Measurements from ENCODE around the gene NCK2. TPM values are rescaled to one million over a fixed set of nuclear protein-coding genes. Genes with fewer than 3 reads are reported as not detected.

The NCK2 gene
- total RNA-seq, 1 experiment from 2014 or later = 89.0 TPM

- peaks cover 34% of the 10 kb centered on the region for H3K36me3 Mint-ChIP-seq (ENCODE audit: insufficient read depth, unreplicated experiment)
- BruUV-seq (replicated peaks) = no TSS peak
- CTCF ChIA-PET = no interaction called here
- H3K4me3 ChIP-seq (ENCODE audit: low read depth, low read length) = no peak overlapping the region
- peaks cover 13% of the 10 kb centered on the region for H3K4me1 Mint-ChIP-seq (ENCODE audit: low read depth, unreplicated experiment)
- no peak overlapping the region for H3K27ac Mint-ChIP-seq (ENCODE audit: unreplicated experiment)
- peaks cover 2% of the 10 kb centered on the region for H3K36me3 ChIP-seq (ENCODE audit: control insufficient read depth, insufficient read depth, low read length)
- H3K27me3 ChIP-seq (replicated peaks; ENCODE audit: control insufficient read depth, insufficient read depth, low read length) = no peaks in the 10 kb centered on the region
- H3K4me1 ChIP-seq = no peaks in the 10 kb centered on the region
- no peaks in the 10 kb centered on the region for H3K9me3 ChIP-seq
- no peaks in the 10 kb centered on the region for H3K9me3 Mint-ChIP-seq (ENCODE audit: unreplicated experiment)
- no peak overlapping the region for H3K4me3 Mint-ChIP-seq (ENCODE audit: unreplicated experiment)
- DNase-seq = no peak
- intact Hi-C loops (cut with micrococcal nuclease; ENCODE audit: unreplicated experiment) = loop anchor here (1.0 kb wide), 1 partner anchor 106 kb away; no protein-coding TSS in a partner anchor
- TF ChIP-seq, protein P1, sequence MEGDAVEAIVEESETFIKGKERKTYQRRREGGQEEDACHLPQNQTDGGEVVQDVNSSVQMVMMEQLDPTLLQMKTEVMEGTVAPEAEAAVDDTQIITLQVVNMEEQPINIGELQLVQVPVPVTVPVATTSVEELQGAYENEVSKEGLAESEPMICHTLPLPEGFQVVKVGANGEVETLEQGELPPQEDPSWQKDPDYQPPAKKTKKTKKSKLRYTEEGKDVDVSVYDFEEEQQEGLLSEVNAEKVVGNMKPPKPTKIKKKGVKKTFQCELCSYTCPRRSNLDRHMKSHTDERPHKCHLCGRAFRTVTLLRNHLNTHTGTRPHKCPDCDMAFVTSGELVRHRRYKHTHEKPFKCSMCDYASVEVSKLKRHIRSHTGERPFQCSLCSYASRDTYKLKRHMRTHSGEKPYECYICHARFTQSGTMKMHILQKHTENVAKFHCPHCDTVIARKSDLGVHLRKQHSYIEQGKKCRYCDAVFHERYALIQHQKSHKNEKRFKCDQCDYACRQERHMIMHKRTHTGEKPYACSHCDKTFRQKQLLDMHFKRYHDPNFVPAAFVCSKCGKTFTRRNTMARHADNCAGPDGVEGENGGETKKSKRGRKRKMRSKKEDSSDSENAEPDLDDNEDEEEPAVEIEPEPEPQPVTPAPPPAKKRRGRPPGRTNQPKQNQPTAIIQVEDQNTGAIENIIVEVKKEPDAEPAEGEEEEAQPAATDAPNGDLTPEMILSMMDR (IDR thresholded peaks at IDR 0.05; ENCODE audit: insufficient read depth in 1 of 2, low read depth in 1 of 2, low read length in 1 of 2, severe bottlenecking in 1 of 2, unreplicated experiment in 1 of 2) = peak in 1 of 2 experiments; percentile 20
- POLR2A ChIA-PET = no interaction called here
- no peaks in the 10 kb centered on the region for H3K27me3 Mint-ChIP-seq (ENCODE audit: insufficient read depth, unreplicated experiment)
Observed at GRCh38 chr2:105782123-105782522, 37.4 kb downstream of the NCK2 start.

- DNase-seq = no peak
- no peak overlapping the region for H3K4me3 ChIP-seq (ENCODE audit: low read depth, low read length)
- ChIA-PET CTCF (no interaction called here), POLR2A (no interaction called here)
- TF ChIP-seq, protein P1 (IDR thresholded peaks at IDR 0.05; ENCODE audit: insufficient read depth in 1 of 2, low read depth in 1 of 2, low read length in 1 of 2, severe bottlenecking in 1 of 2, unreplicated experiment in 1 of 2) = no peak
- Mint-ChIP-seq H3K36me3 (ENCODE audit: insufficient read depth, unreplicated experiment) (peaks cover 34% of the 10 kb centered on the region), H3K4me3 (ENCODE audit: unreplicated experiment) (no peak overlapping the region), H3K27ac (ENCODE audit: unreplicated experiment) (no peak overlapping the region), H3K9me3 (ENCODE audit: unreplicated experiment) (no peaks in the 10 kb centered on the region), H3K4me1 (ENCODE audit: low read depth, unreplicated experiment) (peaks cover 13% of the 10 kb centered on the region), H3K27me3 (ENCODE audit: insufficient read depth, unreplicated experiment) (no peaks in the 10 kb centered on the region)
- peaks cover 2% of the 10 kb centered on the region for H3K36me3 ChIP-seq (ENCODE audit: control insufficient read depth, insufficient read depth, low read length)
- BruUV-seq (replicated peaks) = no TSS peak
- H3K27me3 ChIP-seq (replicated peaks; ENCODE audit: control insufficient read depth, insufficient read depth, low read length) = no peaks in the 10 kb centered on the region
- intact Hi-C loops (cut with micrococcal nuclease; ENCODE audit: unreplicated experiment) = loop anchor here (1.0 kb wide), 1 partner anchor 106 kb away; no protein-coding TSS in a partner anchor
- H3K9me3 ChIP-seq = no peaks in the 10 kb centered on the region
- H3K4me1 ChIP-seq = no peaks in the 10 kb centered on the region
Observed at GRCh38 chr2:105782646-105783045, 37.9 kb downstream of the NCK2 start.

DNA sequence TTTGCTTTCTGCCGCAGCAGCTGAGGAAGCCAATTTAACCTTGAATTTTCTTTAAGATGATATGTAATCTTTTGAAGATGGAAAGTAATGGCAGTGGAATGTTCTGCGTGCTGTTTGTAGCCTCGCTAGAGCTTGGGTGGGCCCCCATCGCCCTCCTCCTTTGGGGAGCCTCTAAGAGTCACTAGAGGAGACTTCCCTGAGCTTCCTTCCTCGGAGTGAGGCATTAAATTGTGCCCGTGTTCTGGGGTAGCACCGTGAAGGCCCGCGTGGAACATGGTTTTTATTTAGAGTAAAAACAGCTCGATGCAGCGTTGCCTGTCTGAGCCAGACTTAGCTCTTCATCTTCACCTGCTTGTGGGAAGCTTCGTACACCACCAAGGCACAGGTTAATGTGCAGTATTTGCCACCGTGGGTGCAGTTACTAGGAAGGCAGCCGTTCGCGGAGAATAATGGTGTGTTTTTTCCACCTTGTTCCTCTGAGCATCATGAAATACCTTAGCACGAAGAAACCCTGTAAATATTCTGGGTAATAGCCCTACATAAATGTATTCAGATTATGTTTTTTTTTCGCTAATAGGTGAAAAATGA is 38.5 kb downstream of the NCK2 start:
- no peak for DNase-seq
- ChIA-PET CTCF (no interaction called here), POLR2A (no interaction called here)
- intact Hi-C loops (cut with micrococcal nuclease; ENCODE audit: unreplicated experiment) = no loop called here
- no peak overlapping the region for H3K27ac Mint-ChIP-seq (ENCODE audit: unreplicated experiment)
- Histone ChIP-seq H3K4me3 (ENCODE audit: low read depth, low read length) (no peak overlapping the region), H3K9me3 (no peaks in the 10 kb centered on the region), H3K36me3 (ENCODE audit: control insufficient read depth, insufficient read depth, low read length) (peaks cover 2% of the 10 kb centered on the region; the same call in 1 of the 2 replicates), H3K27me3 (replicated peaks; ENCODE audit: control insufficient read depth, insufficient read depth, low read length) (no peaks in the 10 kb centered on the region), H3K4me1 (no peaks in the 10 kb centered on the region)
- no peaks in the 10 kb centered on the region for H3K27me3 Mint-ChIP-seq (ENCODE audit: insufficient read depth, unreplicated experiment)
- H3K4me3 Mint-ChIP-seq (ENCODE audit: unreplicated experiment) = no peak overlapping the region
- no peaks in the 10 kb centered on the region for H3K9me3 Mint-ChIP-seq (ENCODE audit: unreplicated experiment)
- peaks cover 28% of the 10 kb centered on the region for H3K36me3 Mint-ChIP-seq (ENCODE audit: insufficient read depth, unreplicated experiment)
- TF ChIP-seq, protein P1 (IDR thresholded peaks at IDR 0.05; ENCODE audit: insufficient read depth in 1 of 2, low read depth in 1 of 2, low read length in 1 of 2, severe bottlenecking in 1 of 2, unreplicated experiment in 1 of 2) = no peak
- BruUV-seq (replicated peaks) = no TSS peak
- peaks cover 13% of the 10 kb centered on the region for H3K4me1 Mint-ChIP-seq (ENCODE audit: low read depth, unreplicated experiment)
